Caco-2 (cell line): Measurements from ENCODE around the gene PAPPA2. TPM values are rescaled to one million over a fixed set of nuclear protein-coding genes. Genes with fewer than 3 reads are reported as not detected.

Experiments
- BruUV-seq: library from RNA; stranded (reverse); fragments of 400-500 nt; replicated peaks from 2 replicates; lab custom pipeline; 2021; lab: Mats Ljungman, UMichigan
- CTCF ChIA-PET: fragments of 300-600 bp; sonication (Branson Sonifier 250); formaldehyde crosslinking; loops from one replicate; lab custom pipeline; 2022; ENCODE audit warnings: antibody characterized with exemption; lab: Charles Lee
- POLR2A ChIA-PET: fragments of 300-600 bp; sonication (Branson Sonifier 250); formaldehyde crosslinking; loops from one replicate; lab custom pipeline; 2022; ENCODE audit warnings: antibody characterized with exemption; lab: Charles Lee
- DNase-seq, 2 experiments: peaks; one replicate each; pipeline versions ENCODE4 v3.0.0 to v3.0.0-alpha.2; 2020 to 2022
- H3K27me3 ChIP-seq: replicated peaks from 2 replicates; pipeline ENCODE4 v1.6.0; 2011; ENCODE audit warnings: low read length; ENCODE audit not compliant: control insufficient read depth, insufficient read depth
- H3K36me3 ChIP-seq: 2 replicates; pipeline ENCODE4 v1.5.1; 2011; ENCODE audit warnings: low read length; ENCODE audit not compliant: control insufficient read depth, insufficient read depth
- H3K4me1 ChIP-seq: fragments of 250-450 bp; sonication (Bioruptor Pico); 2 replicates; pipeline ENCODE4 v1.5.1; 2020; ENCODE audit warnings: mild to moderate bottlenecking
- H3K4me3 ChIP-seq: 2 replicates; pipeline ENCODE4 v1.5.1; 2011; ENCODE audit warnings: low read depth, mild to moderate bottlenecking, control low read depth, low read length
- H3K9me3 ChIP-seq: fragments of 250-450 bp; sonication (Bioruptor Pico); 2 replicates; pipeline ENCODE4 v1.5.1; 2020; ENCODE audit warnings: mild to moderate bottlenecking, moderate library complexity
- H3K27ac Mint-ChIP-seq: one replicate; pipeline ENCODE4 v1.8.0; 2022; ENCODE audit warnings: mixed read lengths; ENCODE audit not compliant: unreplicated experiment
- H3K27me3 Mint-ChIP-seq: one replicate; pipeline ENCODE4 v1.8.0; 2022; ENCODE audit warnings: mixed read lengths; ENCODE audit not compliant: insufficient read depth, unreplicated experiment
- H3K36me3 Mint-ChIP-seq: one replicate; pipeline ENCODE4 v1.8.0; 2022; ENCODE audit warnings: mild to moderate bottlenecking, mixed read lengths; ENCODE audit not compliant: insufficient read depth, unreplicated experiment
- H3K4me1 Mint-ChIP-seq: one replicate; pipeline ENCODE4 v1.8.0; 2022; ENCODE audit warnings: low read depth, mixed read lengths; ENCODE audit not compliant: unreplicated experiment
- H3K4me3 Mint-ChIP-seq: one replicate; pipeline ENCODE4 v1.8.0; 2022; ENCODE audit warnings: mild to moderate bottlenecking, moderate library complexity, mixed read lengths; ENCODE audit not compliant: unreplicated experiment
- H3K9me3 Mint-ChIP-seq: one replicate; pipeline ENCODE4 v1.8.0; 2022; ENCODE audit warnings: mixed read lengths; ENCODE audit not compliant: unreplicated experiment
- intact Hi-C: fragments of 100-400 bp; cut with micrococcal nuclease; formaldehyde crosslinking; loops from one replicate; pipeline ENCODE4 v1.10.0; 2022; ENCODE audit not compliant: unreplicated experiment
- total RNA-seq: library from RNA; stranded (reverse); gene quantifications from 2 replicates; pipeline ENCODE4 v1.2.3, GENCODE V29; 2022
- TF ChIP-seq, protein P1 (sequence below), 2 experiments: fragments of 200-600 bp in 1 of 2; IDR thresholded peaks; 1 replicate in 1 of 2; 2 replicates in 1 of 2; pipeline versions ENCODE4 v1.5.1 to v1.8.0; 2011 to 2022; ENCODE audit warnings: antibody characterized with exemption in 1 of 2, control low read depth in 1 of 2, inconsistent platforms in 1 of 2, low read depth in 1 of 2, low read length in 1 of 2, mild to moderate bottlenecking in 1 of 2, moderate library complexity in 1 of 2; ENCODE audit not compliant: insufficient read depth in 1 of 2, severe bottlenecking in 1 of 2, unreplicated experiment in 1 of 2

PAPPA2 gene
- total RNA-seq, 1 experiment from 2014 or later: 0.18 TPM

DNA sequence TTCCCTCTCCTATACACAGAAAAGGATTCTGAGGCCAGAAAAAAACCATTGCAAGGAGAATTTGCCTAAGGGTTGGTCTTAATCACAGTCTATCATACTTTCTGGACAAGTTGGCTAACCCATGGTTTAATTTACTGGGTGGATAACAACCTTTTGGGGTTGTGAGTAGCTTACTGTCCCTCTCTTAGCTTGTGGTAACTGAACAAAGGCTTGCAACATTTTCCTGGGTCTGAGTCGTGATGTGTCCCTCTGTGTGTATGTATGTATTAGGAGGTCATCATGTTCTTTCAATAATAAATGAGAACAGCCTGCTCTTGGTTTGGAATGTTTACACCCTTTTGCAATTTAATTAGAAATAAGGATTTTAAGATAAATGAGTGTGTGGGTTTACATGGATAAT, 36.7 kb downstream of the PAPPA2 start:
- BruUV-seq: no TSS peak
- Histone ChIP-seq H3K4me1 (no peaks in the 10 kb centered on the region), H3K9me3 (no peaks in the 10 kb centered on the region), H3K4me3 (no peak overlapping the region), H3K27me3 (no peaks in the 10 kb centered on the region), H3K36me3 (no peaks in the 10 kb centered on the region)
- Mint-ChIP-seq H3K4me3 (no peak overlapping the region), H3K36me3 (no peaks in the 10 kb centered on the region), H3K27ac (no peak overlapping the region), H3K27me3 (peaks cover 8% of the 10 kb centered on the region), H3K4me1 (no peaks in the 10 kb centered on the region), H3K9me3 (no peaks in the 10 kb centered on the region)
- CTCF ChIA-PET: no interaction called here
- DNase-seq: no peak
- TF ChIP-seq, protein P1, sequence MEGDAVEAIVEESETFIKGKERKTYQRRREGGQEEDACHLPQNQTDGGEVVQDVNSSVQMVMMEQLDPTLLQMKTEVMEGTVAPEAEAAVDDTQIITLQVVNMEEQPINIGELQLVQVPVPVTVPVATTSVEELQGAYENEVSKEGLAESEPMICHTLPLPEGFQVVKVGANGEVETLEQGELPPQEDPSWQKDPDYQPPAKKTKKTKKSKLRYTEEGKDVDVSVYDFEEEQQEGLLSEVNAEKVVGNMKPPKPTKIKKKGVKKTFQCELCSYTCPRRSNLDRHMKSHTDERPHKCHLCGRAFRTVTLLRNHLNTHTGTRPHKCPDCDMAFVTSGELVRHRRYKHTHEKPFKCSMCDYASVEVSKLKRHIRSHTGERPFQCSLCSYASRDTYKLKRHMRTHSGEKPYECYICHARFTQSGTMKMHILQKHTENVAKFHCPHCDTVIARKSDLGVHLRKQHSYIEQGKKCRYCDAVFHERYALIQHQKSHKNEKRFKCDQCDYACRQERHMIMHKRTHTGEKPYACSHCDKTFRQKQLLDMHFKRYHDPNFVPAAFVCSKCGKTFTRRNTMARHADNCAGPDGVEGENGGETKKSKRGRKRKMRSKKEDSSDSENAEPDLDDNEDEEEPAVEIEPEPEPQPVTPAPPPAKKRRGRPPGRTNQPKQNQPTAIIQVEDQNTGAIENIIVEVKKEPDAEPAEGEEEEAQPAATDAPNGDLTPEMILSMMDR (IDR thresholded peaks at IDR 0.05; ENCODE audit: insufficient read depth in 1 of 2, low read depth in 1 of 2, low read length in 1 of 2, severe bottlenecking in 1 of 2, unreplicated experiment in 1 of 2): no peak
- intact Hi-C loops: no loop called here
- POLR2A ChIA-PET: no interaction called here

DNA sequence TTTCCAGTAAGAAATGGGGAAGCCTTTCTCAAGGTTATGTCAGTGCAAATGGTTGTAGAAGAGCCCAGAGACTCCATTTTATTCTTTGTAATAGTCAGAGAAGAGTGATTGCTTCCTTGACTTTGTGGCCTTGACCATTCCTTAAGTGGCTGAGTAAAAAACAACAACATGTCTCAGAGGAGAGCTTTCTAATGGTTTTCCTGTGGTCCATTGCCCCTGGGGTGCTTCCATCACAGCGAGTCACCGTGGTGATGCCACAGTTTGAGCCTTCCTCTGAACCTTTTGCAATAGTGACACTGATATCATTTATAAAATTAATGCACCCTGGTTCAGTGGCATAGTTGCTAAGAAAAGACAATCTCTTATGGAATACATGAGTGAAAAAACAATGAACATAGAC, 38.6 kb downstream of the PAPPA2 start:
- H3K27me3 Mint-ChIP-seq: peaks cover 8% of the 10 kb centered on the region
- H3K4me1 Mint-ChIP-seq: no peaks in the 10 kb centered on the region
- DNase-seq: no peak
- BruUV-seq: no TSS peak
- ChIA-PET CTCF (no interaction called here), POLR2A (no interaction called here)
- Histone ChIP-seq H3K9me3 (no peaks in the 10 kb centered on the region), H3K27me3 (no peaks in the 10 kb centered on the region), H3K4me3 (no peak overlapping the region), H3K36me3 (no peaks in the 10 kb centered on the region), H3K4me1 (no peaks in the 10 kb centered on the region)
- TF ChIP-seq, protein P1 (IDR thresholded peaks at IDR 0.05; ENCODE audit: insufficient read depth in 1 of 2, low read depth in 1 of 2, low read length in 1 of 2, severe bottlenecking in 1 of 2, unreplicated experiment in 1 of 2): no peak
- H3K36me3 Mint-ChIP-seq: no peaks in the 10 kb centered on the region
- intact Hi-C loops: no loop called here
- no peak overlapping the region for H3K27ac Mint-ChIP-seq
- H3K4me3 Mint-ChIP-seq: no peak overlapping the region
- no peaks in the 10 kb centered on the region for H3K9me3 Mint-ChIP-seq

DNA sequence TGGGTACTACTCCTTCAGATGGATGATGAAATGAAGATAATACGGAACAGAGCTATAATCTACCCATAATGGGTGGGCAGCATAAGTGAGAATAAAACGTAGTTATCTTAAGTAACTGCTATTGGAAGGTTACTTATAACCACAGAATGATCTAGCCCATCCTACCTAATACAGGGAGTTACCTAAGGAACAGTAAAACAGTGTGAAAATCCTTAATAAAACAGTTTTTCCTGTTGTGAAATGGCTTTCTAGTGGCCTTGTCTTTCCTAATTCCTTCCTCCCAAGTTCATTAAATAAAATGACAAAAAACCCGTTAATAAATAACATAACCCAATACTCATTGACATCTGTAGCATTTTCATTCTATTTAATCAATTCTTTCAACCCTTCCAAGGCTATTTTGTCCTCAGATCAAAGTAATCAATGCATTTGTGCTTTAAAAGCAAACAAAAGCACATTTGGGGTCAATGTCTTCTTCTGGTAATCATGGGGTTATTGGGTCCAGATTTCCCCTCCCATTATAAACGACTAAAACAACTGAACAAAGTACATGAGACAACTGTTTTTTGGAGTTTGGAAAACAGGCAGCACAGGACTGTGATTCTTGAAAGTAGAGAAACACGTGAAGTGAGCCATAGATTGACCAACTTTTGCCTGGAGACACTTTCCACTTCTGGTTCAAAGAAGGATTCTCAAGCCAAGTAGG, 42.0 kb downstream of the PAPPA2 start:
- ChIA-PET CTCF (no interaction called here), POLR2A (no interaction called here)
- DNase-seq: no peak
- no peaks in the 10 kb centered on the region for H3K4me1 ChIP-seq
- H3K27me3 ChIP-seq: no peaks in the 10 kb centered on the region
- no peaks in the 10 kb centered on the region for H3K36me3 ChIP-seq
- no peaks in the 10 kb centered on the region for H3K36me3 Mint-ChIP-seq
- no peaks in the 10 kb centered on the region for H3K9me3 ChIP-seq
- no peaks in the 10 kb centered on the region for H3K4me1 Mint-ChIP-seq
- H3K4me3 ChIP-seq: no peak overlapping the region
- no peak overlapping the region for H3K4me3 Mint-ChIP-seq
- BruUV-seq: no TSS peak
- TF ChIP-seq, protein P1 (IDR thresholded peaks at IDR 0.05; ENCODE audit: insufficient read depth in 1 of 2, low read depth in 1 of 2, low read length in 1 of 2, severe bottlenecking in 1 of 2, unreplicated experiment in 1 of 2): no peak
- H3K27me3 Mint-ChIP-seq: peaks cover 3% of the 10 kb centered on the region
- intact Hi-C loops: no loop called here
- no peak overlapping the region for H3K27ac Mint-ChIP-seq
- no peaks in the 10 kb centered on the region for H3K9me3 Mint-ChIP-seq
